Stimulated activated CD8-positive, alpha-beta memory T cell treated with anti-CD3 and anti-CD28 coated beads, Interleukin-7, amount 100 ng/mL, for 4 hours (primary cell): ENCODE measurements around the gene LYSMD1.
"Not testable (repeated sequence)": the region's sequence is repeated elsewhere in the genome, so short reads cannot be mapped to it uniquely, and the experiment has no call there.

ENCODE experiments used
- DNase-seq, 2 donors: peaks; one replicate each; pipeline ENCODE4 v3.0.0-alpha.2; 2020; ENCODE audit warnings: low read depth in 2 of 2

Gene LYSMD1, protein sequence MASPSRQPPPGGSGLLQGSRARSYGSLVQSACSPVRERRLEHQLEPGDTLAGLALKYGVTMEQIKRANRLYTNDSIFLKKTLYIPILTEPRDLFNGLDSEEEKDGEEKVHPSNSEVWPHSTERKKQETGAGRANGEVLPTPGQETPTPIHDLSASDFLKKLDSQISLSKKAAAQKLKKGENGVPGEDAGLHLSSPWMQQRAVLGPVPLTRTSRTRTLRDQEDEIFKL

DNA sequence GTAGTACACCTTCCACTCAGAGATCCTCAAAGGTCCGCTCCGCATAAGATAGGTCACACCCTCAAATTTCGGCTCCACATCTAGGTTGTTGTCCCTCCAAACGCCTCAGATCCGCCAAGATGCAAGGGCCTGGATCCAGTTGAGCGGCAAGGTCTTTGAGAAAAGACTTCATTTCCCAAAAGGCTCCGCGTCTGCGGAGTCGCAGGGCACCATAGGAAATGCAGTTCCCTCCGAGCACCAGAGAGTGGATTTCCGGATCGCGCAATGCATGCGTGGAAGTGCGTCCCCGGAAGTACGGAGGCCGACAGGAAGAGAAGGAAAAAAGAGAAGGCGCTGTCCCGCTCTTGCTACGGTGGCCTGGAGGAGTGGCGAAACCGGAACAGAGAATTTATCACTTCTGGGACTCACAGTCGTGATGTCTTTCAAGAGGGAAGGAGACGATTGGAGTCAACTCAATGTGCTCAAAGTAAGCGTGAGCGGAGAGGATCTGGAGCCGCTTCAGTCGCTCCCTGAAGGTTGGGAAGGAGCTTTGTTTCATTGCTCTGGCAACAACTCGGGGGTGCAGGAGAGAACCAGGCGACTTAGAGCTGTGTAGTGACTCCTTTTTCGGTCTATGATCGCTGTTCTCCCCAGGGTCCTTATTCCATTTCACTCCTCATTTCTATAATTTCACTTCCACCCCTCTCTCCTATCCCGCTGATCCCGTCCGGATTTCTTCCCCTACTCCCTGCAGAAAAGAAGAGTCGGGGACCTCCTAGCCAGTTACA lies at the start of gene LYSMD1, which contains the start of gene SCNM1:
TSS of gene LYSMD1 (minus strand) at position 165 of the 767 bp plus-strand sequence. CDS start 644 bp downstream, outside the sequence.
TSS of gene SCNM1 (plus strand) at position 407 of the 767 bp plus-strand sequence. CDS start at position 416, 9 bp downstream.
- peak; percentile 91 to 93 for DNase-seq

DNA sequence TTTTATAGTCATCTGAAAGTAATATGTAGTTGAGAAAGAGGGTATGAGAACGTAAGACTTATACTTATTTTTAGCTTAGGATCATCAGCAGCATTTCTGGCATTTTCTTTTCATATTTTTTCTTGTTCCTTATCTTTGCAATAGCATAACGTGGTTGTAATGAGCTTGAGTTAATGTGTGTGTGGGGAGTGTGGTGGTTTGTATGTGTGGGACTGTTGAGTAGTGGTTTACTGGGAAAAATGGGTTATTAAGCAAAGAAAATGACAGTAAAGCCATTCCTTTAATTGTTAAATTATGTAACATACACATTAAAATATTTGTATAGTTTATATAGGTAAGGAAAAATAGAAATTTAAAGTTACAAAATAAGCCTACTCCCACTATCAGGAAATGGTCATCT lies 47.9 kb upstream of the LYSMD1 start:
- DNase-seq, result no peak

DNA sequence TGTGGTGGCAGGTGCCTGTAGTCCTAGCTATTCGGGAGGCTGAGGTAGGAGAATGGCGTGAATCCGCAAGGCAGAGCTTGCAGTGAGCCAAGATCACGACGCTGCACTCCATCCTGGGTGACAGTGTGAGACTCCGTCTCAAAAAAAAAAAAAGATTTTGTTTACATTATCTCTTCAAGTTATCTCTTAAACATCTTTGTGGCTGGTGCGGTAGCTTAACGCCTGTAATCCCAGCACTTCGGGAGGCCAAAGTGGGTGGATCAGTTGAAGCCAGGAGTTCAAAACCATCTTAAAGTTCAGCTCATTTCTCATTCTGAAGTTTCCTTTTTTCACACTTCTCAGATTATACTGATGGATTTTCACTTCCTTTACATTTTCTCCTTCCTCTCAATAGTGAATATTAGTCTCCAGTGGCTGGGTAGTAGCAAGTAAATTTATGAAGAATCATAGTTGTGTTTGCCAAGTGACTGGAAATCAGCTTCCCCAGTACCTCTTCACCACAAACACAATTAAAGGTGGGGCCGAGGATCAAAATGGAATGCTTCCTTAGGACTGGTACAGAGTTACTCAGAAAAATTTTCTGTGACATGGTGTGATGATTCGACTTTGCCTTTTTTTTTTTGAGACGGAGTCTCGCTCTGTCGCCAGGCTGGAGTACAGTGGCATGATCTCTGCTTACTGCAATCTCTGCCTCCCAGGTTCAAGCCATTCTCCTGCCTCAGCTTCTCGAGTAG lies 46.4 kb upstream of the LYSMD1 start:
- DNase-seq, result no peak

DNA sequence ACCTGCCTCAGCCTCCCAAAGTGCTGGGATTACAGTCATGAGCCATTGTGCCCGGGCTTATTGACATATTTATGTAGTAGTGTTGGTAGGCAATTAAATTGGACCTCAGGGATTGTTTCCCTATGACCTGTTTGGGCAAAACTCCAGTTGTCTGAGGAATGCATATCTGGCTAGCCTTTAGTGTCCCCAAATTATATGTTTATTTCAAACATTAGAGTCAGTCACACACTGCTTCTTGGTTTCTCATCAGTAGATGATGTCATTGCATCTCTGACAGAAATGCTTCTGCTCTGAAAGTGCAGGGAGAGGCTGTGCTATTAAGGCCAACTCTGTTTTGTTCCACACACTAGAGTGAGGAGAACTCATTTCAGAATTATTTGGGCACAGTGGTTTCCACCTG lies 45.1 kb upstream of the LYSMD1 start:
- no peak for DNase-seq

DNA sequence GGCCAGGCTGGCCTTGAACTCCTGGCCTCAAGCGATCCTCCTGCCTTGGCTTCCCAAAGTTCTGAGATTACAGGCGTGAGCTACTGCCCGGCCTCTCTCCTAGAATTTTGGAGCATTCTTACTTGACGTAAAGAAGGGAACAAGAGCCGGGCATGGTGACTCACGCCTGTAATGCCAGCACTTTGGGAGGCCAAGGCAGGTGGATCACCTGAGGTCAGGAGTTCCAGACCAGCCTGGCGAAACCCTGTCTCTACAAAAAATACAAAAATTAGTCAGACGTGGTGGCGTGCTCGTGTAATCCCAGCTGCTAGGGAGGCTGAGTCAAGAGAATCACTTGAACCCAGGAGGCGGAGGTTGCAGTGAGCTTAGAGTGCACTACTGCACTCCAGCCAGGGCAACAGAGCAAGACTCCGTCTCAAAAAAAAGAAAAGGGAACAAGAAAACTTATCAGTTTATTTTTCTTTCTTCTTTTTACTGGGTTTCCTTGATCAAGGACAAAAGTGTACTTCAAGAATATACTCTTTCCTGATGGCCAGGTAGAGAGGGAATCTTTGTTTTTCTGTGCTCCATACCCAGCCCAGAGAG lies 39.8 kb upstream of the LYSMD1 start:
- not testable (repeated sequence) for DNase-seq

DNA sequence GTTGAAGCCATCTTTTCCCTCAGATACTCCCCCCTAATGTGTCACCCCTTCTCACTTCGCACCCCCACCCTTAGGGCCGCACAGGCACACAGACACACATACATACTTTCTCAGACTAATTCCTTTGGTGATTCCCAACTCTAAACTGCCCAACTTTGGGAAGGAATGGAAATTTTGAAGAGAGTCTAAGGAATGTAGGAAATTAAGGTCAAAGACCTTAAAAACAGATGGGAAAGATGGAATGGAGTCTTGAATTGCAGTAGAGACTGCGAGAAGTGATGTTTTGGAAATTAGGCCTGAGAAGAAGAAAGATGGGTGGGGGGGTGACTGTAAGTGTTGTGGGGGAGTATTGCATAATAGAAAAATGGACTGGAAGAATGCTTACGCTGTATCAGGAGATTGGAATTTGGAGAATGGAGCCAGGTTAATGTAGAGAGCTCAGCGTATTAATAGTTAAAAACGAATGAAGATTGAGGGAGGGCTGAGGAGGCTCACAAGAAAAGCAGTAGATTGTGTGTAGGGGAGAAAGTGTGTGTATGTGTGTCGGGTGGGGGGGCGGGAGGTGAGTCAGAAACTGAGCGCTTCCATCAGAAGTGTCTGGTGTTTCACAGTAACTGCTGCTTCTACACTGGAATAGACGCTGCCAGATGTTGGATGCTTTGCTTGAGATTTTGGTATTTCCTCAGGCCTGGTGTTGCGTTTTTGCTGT lies 34.3 kb upstream of the LYSMD1 start:
- peak in 1 of 2 donors; percentile 9 for DNase-seq

DNA sequence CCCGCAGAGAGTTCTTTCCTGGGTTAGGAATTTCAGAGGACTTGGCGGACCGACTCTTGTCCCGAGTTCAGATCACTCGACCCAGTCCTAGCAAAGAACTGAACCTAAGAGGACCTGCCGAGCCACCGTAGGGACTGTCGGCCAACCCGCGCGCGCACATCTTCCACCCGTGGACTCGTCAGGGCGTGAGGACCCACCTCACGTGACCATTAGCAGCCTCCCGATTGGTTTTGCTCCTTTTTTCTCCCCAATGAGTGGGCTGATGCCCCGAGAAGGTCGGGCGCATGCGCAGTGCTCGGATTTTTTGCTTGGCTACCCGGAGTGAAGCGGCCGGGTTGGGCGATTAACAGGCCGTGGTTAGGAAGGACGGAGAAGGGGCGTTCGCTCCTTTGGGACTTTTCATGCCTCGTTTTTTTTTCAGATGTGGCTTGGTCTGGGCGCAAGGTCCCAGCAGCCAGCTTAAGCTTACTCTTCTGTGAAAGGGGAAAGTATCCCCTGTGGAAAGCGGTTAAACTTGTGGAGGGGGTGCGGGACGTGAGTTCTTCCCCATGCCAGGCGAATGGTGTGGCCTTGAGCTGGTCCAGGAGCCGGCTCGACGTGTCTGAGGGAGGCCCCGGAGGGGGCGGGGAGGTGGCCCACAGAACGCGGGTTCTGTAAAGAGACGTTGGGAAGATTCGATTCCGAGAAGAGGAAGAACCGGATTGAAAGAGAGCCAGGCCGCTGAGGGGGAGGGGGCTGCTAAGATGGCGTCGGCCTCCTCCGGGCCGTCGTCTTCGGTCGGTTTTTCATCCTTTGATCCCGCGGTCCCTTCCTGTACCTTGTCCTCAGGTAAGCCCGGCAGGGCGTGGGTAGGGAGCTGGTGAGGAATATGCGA lies 32.8 kb upstream of the LYSMD1 start, which contains the start of gene PIP5K1A:
TSS of gene PIP5K1A (plus strand) at position 299 of the 874 bp plus-strand sequence. CDS start at position 744, 445 bp downstream.
- DNase-seq, result peak; percentile 97 to 98

DNA sequence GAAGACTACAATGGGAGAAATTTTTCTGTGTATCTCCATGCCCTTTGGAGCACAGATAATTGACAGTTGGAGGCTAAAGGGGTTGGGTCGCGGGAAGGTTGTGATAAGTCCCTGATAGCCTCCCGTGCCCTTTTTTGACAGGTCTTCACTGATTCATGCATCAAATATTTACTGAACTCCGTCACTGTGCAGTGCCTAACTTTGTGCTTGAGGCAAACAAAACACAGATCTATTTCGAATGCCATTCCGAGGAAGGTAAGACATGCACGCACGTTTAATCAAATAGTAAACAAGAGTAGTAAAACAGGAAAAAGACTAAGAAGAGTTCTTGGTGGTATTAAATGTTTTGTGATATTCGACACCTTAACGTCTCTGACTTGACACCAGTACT lies 32.2 kb upstream of the LYSMD1 start:
- no peak for DNase-seq

DNA sequence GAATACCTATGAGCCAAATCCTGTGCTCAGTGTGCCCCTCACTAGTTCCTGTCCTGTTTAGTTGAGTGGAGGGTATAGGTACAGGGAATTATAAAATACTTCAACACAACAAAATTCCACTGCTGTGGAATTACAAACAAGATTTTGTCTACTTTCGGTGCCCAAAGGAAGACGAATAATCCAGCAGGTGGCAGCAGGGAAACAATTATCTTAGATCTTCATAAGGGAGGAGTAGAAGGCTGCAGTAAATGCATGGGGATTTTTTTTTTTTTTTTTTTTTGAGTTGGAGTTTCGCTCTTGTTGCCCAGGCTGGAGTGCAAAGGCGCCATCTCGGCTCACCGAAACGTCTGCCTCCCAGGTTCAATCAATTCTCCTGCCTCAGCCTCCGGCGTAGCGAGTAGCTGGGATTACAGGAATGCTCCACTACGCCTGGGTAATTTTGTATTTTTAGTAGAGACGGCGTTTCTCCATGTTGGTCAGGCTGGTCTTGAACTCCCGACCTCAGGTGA lies 30.6 kb upstream of the LYSMD1 start:
- peak; percentile 5 to 21 for DNase-seq

DNA sequence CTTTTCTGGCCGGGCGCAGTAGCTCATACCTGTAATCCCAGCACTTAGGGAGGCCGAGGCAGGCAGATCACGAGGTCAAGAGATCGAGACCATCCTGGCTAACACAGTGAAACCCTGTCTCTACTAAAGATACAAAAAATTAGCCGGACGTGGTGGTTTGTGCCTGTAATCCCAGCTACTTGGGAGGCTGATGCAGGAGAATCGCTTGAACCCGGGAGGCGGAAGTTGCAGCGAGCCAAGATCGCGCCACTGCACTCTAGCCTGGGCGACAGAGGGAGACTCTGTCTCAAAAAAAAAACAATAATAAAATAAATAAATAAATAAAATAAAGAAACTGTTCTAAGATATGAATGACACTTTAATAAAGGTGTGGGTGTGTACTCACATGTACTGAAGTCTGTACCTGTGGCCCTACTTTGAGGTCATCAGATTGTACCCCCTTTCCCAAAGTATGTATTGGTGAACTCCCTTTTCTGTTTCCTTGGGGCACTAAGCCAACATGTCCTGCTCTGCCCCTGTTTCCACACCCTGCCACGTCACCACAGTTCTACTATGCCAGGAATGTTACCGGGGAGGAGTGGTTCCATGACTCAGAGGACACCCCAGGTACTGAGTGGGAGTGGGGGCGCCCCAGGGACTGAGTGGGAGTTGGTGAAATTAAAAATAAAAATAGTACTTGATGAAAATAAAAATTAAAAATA lies 29.3 kb upstream of the LYSMD1 start:
- not testable (repeated sequence) for DNase-seq

DNA sequence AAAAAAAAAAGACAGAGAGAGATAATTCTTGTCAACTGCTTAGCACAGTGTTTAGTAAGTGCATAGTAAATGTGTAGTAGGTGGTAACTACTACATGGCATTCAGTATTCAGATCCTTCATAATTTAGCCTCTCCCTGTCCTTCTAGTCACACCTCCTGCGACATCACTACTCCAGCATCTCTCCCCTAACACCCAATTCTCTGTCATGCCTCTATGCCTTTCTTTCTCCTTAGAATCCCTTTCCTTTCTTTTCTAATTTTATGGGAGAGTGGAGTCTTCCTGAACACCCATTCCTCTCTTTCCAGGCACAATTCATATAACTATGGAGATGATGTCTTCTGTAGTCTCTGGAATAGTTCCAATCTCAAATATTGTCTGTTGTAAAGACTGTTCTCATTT lies 28.2 kb upstream of the LYSMD1 start:
- no peak for DNase-seq

DNA sequence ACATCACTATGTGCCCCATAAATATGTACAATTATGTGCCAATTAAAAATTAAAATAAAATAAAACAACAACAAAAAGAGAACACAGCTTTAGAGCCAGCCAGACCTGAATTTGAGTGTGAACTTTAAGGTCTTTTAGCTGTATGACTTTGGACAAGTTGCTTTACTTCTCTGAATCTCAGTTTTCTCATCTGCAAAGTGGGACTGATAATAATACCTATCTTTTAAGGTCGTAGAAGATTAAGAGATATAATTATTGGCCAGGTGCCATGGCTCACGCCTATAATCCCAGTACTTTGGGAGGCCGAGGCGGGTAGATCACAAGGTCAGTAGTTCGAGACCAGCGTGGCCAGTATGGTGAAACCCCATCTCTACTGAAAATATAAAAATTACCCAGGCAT lies 27.6 kb upstream of the LYSMD1 start:
- DNase-seq, result no peak

DNA sequence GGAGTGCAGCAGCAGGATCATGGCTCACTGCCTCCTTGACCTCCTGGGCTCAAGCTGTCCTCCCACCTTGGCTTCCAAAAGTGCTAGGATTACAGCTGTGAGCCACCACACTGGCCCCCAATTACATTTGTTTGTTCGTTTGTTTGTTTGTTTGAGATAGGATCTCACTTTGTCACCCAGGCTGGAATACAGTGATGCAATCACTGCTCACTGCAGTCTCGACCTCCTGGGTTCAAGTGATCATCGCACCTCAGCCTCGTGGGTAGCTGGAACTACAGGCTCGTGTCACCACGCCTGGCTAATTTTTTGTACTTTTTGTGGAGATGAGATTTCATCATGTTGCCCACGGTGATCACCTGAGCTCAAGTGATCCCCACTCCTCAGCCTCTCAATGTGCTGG lies 26.3 kb upstream of the LYSMD1 start:
- DNase-seq, result no peak

DNA sequence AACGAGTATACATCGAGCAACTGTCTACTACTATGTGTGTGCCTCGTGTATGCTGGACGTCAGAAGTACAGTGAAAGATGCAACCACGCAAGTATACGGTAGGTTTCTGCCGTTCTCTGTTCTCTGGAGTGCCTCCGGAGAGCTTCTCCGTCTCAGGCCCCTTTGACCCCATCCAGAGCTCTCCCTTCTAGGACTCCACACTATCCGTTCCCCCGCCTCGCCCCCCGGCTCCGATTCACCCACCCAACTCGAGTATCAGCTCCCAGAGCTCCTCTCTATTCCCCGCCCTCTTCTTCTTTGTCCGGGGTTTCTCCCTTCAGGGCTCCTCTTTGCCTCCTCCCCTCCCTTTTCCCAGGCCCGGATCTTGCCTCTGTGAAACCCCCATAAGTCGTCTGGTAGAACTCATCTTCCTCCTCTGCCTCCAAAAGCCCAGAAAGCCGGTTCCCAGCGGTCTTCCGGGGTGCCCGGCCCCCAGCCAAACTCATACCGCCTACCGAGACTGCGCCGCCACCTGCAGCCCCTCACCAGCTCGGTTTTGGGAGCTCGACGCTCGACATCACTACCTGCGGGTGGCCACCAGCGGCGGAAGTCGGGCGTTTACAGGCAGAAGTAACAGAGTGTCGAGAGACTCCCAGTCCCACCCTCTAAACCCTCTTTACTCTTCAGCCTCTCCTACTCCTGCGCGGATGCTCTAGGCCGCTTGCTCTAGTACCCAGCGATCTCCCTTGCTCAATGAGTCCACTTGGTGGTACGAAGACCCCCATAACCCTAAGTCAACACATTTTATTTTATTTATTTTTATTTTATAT lies 24.1 kb upstream of the LYSMD1 start, which contains the start of gene VPS72:
TSS of gene VPS72 (minus strand) at position 561 of the 809 bp plus-strand sequence. CDS start at position 485, 76 bp downstream.
- DNase-seq, result peak; percentile 79 to 80

DNA sequence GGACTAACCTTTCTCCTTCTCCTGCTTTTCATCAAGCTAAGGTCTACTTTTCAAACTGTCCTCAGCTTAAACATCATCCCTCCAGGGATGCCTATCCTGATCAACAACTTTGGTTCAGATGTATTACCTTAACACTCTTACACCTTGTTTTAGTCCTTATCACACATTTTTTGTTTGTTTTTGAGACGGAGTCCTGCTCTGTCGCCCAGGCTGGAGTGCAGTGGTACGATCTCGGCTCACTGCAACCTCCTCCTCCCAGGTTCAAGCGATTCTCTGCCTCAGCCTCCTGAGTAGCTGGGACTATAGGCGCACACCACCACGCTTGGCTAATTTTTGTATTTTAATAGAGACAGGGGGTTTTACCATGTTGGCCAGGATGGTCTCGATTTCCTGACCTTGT lies 23.0 kb upstream of the LYSMD1 start:
- DNase-seq, result not testable (repeated sequence)

DNA sequence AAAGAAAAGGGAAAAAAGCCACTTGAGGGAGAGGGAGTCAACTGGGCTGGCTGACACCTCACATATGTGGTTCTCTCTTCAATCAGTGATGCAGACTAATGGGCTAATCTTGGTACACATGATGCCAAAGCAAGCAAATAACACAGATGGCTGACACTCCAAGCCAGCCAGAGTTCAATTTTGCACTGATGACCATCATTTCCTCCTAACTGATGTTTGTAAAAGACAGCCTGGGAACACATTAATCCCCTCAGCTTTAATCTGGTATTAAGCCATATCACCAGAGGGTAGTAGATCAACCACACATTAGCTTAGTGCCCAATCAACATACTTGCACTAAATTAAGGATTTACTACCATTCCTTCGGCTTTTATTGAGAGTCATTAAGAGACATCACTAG lies 21.5 kb upstream of the LYSMD1 start:
- DNase-seq, result no peak

DNA sequence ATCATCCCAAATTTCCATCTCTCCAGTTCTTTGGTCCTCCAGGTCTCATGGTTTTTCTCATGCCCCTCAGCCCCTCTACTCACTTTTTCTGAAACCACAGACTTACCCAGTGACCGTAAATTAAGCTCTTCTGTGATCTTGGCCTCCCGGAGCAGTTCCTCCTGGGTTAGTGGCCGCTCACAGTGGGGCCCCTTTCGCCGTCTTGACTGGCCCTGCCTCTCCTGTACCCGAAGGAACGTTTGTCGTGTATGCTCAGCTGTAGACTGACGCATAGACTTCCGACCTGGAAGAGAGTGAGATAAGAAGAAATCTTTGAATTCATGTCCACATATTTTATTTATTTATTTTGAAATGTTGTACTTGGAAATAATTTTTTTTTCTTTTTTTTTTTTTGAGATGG lies 18.5 kb upstream of the LYSMD1 start:
- DNase-seq, result no peak

DNA sequence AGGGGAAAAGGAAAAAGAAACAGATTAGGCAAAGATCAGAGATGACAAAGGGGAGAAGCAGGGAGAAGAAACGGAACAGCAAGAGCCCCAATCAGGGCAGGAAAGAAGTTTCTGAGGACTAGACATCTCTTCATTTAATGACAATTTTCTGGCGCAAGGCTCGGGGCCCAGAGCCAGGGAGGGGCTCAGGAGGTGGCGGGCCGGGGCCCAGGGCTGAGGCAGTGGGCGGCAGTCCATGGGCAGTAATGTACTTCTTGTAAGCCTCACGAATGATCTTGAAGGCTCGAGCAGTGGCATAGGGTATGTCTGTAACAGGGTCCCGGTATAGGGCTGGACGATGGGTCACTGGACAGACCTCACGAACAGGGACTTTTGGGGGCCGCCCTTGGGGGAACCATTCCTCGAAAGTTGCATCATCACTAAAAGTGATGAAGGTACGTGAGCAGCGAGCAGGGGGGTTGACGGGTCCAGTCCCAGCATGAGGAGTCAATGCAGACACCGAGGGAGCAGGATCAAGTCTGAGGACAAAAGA lies 10.9 kb upstream of the LYSMD1 start:
- no peak for DNase-seq
